Mucosa of gallbladder (tissue), 1 donor: Measurements from ENCODE around the gene RSPO1. TPM values are rescaled to one million over a fixed set of nuclear protein-coding genes. Genes with fewer than 3 reads are reported as not detected.
A peak's percentile ranks its signal among the peaks of the same experiment; 100 is the strongest.

Experiments
- DNase-seq: peaks from one replicate; pipeline ENCODE4 v3.0.0-alpha.2; 2020; ENCODE audit warnings: low spot score
- total RNA-seq: library from RNA; stranded (reverse); gene quantifications from one replicate; pipeline ENCODE4 v1.2.1, GENCODE V29; 2021
- donor health status: DM: no; HTN: no; CAD: no.

The RSPO1 gene
- total RNA-seq, 1 donor from 2014 or later: 6.0 TPM

GRCh38 chr1:37570528-37571334 is 64.0 kb downstream of the RSPO1 start:
- no peak for DNase-seq

DNA sequence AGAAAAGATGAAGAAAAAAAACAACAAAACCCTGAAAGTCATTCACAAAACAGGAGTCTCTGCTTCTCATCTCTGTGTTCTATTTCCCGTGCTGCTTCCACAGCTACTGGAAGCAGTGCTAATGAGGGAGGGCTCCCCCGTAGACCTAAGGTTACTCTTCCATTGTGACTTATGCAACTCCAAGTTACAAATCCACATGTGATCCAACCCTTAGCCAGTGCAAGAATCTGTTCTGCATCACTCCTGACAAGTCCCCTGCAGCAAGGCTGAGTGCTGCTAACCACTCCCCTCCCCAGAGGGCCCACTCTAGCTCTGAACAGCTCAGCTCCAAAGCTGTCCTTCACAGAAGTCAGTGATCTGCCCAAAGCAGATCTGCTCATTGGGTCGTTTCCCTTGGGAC is 67.7 kb downstream of the RSPO1 start:
- DNase-seq: peak; percentile 30

DNA sequence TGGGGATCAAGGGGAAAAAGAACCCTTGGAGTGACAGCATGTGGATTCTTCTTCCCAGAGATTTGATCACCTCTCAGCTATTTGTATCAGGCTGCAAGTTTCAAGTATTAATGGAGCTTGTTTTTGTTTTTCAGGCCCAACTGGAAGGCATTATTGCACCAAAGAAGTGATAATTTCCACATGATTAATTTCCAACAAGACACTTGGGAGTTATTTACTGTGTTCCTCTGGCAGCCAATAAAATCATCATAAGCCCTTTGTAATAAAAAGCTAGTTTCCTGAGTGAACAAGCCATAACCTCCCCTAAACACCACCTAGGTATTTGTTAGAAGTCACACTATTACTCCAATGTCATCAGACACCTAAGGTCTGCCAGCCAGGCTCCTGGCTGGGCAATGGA is 69.8 kb downstream of the RSPO1 start:
- no peak for DNase-seq

DNA sequence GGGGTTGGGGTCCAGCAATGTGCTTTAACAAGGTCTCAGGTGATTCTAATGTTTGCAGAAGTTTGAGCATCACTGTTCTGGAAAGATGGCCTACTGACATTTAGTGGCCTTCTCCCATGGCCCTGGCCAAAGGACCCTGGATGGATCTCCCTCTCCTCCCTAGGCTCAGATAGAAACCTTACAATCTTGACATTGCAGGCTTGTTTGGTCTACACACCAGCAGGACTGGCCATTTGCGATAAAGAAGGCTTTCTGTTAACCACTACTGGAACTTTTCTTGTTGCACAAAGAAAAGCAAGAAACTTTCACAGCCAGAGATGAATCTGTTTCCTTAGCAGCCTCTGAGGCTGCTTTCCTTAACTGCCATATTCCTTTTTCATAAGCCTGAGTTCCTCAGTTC is 71.7 kb downstream of the RSPO1 start:
- no peak for DNase-seq

Other genes with a start within 250 kb of the RSPO1 start
- gene ZC3H12A, start 160.3 kb downstream of the RSPO1 start, total RNA-seq: 17.6 TPM
- 74.2 TPM for gene MEAF6, start 120.1 kb downstream of the RSPO1 start, total RNA-seq
- gene SNIP1, start 80.6 kb downstream of the RSPO1 start, total RNA-seq: 16.3 TPM
- 45.3 TPM for gene DNALI1, start 78.0 kb downstream of the RSPO1 start, total RNA-seq
- gene GNL2, start 39.0 kb downstream of the RSPO1 start, total RNA-seq: 25.6 TPM
- 2.5 TPM for gene CDCA8, start 57.6 kb upstream of the RSPO1 start, total RNA-seq
- 8.5 TPM for gene EPHA10, start 130.2 kb upstream of the RSPO1 start, total RNA-seq
- gene MANEAL, start 159.0 kb upstream of the RSPO1 start, total RNA-seq: 6.9 TPM
- 69.6 TPM for gene C1orf122, start 172.9 kb upstream of the RSPO1 start, total RNA-seq
- 11.5 TPM for gene YRDC, start 173.3 kb upstream of the RSPO1 start, total RNA-seq
- 18.6 TPM for gene MTF1, start 224.7 kb upstream of the RSPO1 start, total RNA-seq